Inferior parietal cortex (tissue), 1 donor: ENCODE data around the gene ZC3H18.

ENCODE experiments used
- DNase-seq: peaks from one replicate; pipeline ENCODE4 v3.0.0-alpha.2; 2016; ENCODE audit errors: extremely low spot score

ZC3H18 gene

DNA sequence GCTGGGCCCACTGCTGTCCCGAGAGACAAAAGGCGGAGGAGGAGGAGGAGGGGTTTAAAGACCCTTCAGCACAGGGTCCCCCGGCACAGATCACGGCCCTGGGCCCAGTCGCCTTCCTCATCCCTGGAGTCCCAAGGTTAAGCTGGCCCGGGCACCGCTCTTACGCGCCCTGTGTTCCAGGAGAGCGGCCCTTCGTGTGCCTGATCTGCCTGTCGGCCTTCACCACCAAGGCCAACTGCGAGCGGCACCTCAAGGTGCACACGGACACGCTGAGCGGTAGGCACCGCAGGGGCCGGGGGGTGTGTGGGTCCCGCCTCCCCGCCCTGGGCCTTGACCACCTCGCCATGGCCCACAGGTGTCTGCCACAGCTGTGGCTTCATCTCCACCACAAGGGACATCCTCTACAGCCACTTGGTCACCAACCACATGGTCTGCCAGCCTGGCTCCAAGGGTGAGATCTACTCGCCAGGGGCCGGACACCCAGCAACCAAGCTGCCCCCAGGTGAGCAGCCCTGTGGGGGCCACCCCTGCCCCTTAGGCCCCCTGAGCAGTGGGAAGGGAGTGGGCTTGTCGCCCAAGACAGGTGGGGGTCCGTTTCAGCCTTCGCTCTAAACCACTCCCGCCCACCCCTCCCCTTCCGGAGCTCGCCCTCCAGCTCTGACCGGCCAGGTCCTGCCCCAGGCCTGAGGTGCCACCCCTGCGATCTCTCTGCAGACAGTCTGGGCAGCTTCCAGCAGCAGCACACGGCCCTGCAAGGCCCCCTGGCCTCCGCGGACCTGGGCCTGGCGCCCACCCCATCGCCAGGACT, 37.6 kb upstream of the ZC3H18 start:
- no peak for DNase-seq

DNA sequence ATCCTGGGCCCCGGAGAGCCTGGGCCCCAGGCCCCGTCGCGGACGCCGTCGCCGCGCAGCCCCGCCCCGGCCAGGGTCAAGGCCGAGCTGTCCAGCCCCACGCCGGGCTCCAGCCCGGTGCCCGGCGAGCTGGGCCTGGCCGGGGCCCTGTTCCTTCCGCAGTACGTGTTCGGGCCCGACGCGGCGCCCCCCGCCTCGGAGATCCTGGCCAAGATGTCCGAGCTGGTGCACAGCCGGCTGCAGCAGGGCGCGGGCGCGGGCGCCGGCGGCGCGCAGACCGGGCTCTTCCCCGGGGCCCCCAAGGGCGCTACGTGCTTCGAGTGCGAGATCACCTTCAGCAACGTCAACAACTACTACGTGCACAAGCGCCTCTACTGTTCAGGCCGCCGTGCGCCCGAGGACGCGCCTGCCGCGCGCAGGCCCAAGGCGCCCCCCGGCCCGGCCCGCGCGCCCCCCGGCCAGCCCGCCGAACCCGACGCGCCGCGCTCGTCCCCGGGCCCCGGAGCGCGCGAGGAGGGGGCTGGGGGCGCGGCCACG, 36.8 kb upstream of the ZC3H18 start:
- no peak for DNase-seq

GRCh38 chr16:88533932-88534637, 36.1 kb upstream of the ZC3H18 start:
- DNase-seq, result peak; percentile 39

DNA sequence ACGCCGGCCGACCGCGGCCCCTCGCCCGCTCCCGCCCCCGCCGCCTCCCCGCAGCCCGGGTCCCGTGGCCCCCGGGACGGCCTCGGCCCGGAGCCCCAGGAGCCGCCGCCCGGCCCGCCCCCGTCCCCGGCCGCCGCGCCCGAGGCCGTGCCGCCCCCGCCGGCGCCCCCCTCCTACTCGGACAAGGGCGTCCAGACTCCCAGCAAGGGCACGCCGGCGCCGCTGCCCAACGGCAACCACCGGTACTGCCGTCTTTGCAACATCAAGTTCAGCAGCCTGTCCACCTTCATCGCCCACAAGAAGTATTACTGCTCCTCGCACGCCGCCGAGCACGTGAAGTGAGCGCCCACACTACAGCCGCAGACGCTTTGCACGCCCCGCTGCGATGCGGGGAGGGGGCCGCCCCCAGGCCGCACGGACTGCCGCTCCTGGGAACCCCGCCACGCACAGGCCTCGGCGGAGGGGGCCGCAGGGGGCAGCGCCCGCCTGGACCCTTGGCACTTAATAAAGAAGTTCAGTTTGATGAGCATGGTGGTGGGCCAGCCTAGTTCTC, 35.5 kb upstream of the ZC3H18 start:
- DNase-seq, result no peak

GRCh38 chr16:88535191-88535856, 34.9 kb upstream of the ZC3H18 start:
- DNase-seq, result no peak

- DNase-seq, result no peak
These were observed 34.4 kb upstream of the ZC3H18 start for GRCh38 chr16:88535857-88536222.

DNA sequence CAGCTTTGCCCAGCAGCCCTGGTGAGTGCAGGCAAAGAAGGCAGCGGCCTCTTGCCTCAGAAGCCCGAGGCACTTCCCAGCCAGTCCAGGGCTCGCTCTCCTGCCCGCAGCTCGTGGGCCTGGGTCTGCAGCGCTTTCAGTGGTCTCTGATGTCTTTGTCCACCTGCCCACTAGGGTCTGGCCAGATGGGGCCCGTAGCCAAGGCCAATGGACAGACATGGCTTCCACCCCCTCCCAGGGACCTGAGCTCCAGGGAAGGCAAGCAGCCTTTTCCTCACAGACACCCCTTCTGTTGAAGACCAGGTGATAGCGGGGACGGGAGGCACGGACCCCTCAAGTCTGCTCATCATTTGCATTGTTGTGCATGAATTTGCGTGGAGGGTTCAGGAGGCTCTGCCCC, 33.7 kb upstream of the ZC3H18 start:
- no peak for DNase-seq

- no peak for DNase-seq
These were observed 33.0 kb upstream of the ZC3H18 start for GRCh38 chr16:88536971-88537751.

DNA sequence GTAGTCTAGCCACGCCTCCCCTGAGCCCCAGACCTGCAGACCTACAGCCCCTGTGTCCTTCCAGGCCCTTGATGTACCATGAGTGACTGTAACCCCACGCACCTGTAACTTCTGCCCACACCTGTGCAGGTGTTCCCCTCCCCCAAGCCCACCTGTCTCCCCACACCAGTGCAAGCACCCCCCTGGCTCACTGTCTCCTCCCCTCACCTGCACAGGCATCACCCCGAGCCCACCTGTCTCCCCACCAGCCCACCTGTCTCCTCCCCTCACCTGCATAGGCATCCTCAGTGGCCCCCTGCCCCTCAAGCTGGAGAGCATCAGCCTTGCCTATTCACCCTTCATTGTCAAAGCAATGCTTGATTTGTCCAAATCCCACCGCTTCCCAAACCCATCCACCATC, 32.3 kb upstream of the ZC3H18 start:
- no peak for DNase-seq

- DNase-seq, result no peak
These were observed 31.7 kb upstream of the ZC3H18 start for GRCh38 chr16:88538366-88539060.

DNA sequence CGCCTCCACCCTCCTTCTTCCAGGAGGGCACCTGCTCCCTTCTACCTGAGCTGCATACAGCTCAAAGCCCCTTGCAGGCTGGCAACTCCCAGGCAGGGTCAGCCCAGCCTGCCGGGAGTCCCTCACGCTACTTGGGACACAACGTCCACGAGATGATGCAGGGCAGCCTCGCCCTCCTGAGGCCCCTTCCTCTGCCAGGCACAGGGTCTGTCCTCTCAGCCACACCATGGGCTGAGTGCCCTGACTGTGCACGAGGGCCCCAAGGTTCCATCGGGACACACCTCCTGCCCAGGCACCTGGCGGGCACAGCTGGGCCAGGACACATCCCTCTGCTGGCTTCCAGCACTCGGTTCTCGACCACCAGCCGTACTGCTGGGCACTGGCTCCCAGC, 30.9 kb upstream of the ZC3H18 start:
- no peak for DNase-seq

- DNase-seq, result no peak
These were observed 30.4 kb upstream of the ZC3H18 start for GRCh38 chr16:88539652-88540345.

GRCh38 chr16:88540346-88540977, 29.7 kb upstream of the ZC3H18 start:
- DNase-seq, result no peak

- DNase-seq, result no peak
These were observed 28.2 kb upstream of the ZC3H18 start for GRCh38 chr16:88541831-88542616.

- DNase-seq, result no peak
These were observed 26.9 kb upstream of the ZC3H18 start for GRCh38 chr16:88543230-88543813.

- no peak for DNase-seq
These were observed 24.4 kb upstream of the ZC3H18 start for GRCh38 chr16:88545781-88546180.

DNA sequence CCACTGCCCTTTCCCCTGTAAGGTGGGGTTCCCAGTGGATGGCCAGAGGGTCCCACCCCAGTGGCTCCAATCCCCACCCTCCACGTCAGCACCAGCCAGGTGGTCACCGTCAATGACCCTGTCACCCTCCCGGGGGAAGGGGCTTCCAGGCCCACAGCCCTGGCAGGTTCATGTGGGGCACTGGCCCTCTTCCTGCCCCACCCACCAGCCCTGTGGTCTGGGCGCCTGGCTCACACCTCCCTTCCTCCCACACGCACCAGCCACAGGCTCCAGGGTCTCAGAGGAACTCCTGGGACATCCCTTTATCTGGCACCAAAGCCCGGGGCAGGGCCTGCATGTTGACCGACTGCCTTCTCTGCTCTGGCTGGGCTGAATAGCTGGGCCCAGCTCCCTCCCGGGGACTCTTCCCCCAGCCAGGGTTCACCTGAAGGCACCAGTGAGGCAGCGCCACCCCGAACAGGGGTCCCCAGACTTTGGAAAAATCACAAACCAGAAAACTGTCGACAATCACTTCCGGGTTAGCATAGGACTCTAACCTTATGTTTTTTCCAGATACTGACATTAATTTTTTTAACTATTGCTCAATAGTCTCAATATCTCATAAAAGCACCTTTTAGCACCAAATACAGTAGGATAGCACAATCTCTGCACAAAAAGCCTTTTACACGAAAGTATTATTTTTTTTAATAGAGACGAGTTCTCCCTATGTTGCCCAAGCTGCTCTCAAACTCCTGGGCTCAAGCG, 21.9 kb upstream of the ZC3H18 start:
- no peak for DNase-seq

- no peak for DNase-seq
These were observed 21.2 kb upstream of the ZC3H18 start for GRCh38 chr16:88548985-88549384.
